GM18868 (cell line): ENCODE data around the gene CCNT2.
"Not testable (repeated sequence)": the region's sequence is repeated elsewhere in the genome, so short reads cannot be mapped to it uniquely, and the experiment has no call there.

Source experiments
- ATAC-seq: cut with Tn5 transposase; IDR thresholded peaks from one replicate; pipeline ENCODE4 v1.9.1; 2021; ENCODE audit warnings: mild to moderate bottlenecking, moderate library complexity; ENCODE audit not compliant: unreplicated experiment

The CCNT2 gene

DNA sequence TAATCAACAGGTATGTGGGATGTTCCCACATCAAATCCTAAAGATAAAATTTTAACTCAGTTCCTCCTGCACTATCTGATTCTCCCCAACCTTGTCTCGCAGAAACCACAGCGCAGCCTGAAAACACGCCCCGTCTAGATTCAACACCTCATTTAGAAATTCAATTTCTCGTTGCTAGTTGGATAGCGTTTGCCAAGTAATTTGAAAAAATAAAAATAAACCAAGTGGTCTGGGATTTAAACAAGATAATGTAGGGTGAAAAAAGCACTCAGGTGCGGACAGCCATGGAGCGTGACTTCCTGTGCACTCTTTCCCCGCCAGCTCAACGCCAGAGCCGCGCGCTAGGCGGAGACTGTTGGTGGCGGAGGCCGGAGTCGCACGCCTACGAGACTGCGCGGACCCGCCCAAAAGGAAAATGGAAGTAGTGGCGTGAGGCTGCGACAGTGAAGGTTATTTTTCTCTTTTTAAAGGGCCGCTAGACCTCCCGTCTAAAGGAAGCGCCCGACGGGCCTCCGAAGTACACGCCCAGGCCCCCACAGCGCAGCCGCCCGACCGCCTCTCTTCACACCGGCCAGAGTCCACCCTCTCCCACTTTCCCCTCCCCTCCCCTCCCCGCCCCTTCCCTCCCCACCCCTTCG, 615 bp upstream of the CCNT2 start:
- peak; percentile 80 for ATAC-seq

DNA sequence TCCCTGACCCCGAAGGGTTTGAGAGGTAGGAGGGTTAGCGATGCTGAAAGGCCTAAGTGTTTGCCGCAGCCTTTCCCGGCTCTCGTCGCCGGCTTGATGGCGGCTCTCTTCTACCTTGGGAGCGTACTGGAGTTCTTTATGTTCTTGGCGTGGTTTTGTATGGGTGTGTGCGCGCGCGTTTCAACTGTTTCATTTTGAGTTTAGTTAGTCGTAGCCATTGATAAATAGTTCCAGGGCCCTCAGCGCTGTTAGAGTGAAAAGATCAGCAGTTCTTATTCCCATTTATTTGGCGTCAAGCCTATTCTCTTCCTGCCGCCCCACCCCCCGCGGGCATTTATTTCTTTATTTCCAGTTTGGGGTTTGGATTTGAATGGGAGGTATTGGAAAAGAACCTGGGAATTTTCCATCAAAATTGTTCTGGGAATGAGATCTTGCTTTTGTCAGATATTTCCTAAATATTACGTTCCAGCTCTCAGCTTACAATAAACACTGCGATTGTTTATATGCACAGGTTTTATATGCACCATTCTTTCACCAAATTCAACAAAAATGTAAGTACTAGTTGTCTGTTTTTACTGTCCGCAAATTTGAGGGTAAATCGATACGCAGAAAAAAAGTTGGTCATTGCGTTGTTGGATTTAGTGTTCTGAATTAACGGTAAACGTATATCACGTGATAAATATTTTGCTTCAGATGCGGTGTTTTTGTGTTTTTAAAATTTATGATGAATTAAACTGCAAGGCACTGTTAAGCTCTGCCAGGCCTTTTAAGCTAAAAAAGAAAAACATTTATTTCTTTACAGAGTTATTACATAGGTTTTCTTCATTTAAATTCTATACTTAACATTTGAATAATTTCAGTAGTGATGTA, 954 bp downstream of the CCNT2 start:
- no peak for ATAC-seq

DNA sequence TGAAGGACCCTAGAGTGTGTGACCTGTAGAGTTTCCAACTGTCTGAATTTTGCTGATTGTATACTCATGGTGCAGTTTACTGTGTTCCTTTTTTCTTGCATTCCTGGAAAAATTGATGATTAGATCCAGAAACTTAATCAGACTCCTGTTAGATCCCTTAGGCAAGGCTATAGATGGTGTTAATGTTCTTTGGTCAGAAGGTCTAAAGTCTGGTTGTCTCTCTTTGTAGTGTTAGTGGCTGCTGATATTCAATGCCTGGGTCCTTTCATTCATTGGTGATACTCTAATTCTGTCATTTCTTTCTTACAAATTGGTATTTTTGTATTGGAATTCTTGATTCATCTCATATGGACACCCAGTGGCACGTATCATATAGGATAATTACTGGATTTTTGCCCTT, 6.3 kb downstream of the CCNT2 start:
- no peak for ATAC-seq

DNA sequence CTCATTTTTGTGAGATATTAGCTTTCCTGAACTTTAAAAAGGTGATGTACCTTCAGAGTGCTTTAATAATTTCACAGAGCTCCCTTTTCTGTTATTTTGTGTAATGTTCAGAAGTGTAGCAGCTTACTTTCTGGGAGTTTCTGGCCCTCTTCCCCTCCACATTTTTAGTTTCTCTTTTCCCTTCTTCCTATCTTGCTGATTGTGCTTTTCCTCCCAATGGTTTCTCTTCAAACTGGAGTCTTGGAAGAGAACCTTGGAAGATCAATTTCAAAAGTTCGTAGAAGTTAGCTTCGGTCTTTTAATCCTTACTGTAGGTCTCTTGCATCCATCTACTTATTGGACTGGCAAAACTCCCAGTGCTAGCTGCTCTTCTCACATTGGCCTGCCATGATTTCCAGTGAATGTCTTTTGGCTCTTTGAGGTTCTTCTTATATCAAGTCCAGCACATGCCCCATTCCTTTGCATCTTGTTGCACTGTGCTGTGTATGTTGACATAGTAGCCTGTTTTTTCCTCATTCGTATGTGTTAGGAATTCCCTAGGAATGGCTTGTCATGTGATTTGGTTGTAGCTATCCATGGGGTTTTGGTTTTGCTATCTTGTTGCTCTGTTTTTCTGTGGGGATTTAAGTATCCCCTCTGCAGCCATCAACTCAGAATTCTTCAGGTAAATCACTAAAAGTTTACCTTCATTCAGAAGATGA, 7.8 kb downstream of the CCNT2 start:
- no peak for ATAC-seq

DNA sequence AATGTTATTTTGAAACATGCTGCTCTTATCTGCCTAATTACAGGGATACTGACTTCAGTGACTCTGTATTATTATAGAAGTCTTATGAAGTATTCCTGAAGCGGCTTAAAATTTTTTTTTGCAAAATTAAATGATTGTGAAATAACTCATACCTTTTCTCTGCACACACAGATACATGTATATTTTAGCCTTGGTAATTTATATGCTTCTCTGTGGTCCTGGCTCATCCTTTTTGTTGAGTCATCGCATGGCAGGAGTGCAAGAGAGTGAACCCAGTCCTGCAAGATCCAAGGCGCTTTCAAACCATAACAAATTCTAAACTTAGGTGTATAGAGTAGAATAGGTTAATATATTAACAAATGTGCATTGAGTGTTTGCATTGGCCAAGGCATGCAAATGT, 8.6 kb downstream of the CCNT2 start:
- ATAC-seq: no peak

DNA sequence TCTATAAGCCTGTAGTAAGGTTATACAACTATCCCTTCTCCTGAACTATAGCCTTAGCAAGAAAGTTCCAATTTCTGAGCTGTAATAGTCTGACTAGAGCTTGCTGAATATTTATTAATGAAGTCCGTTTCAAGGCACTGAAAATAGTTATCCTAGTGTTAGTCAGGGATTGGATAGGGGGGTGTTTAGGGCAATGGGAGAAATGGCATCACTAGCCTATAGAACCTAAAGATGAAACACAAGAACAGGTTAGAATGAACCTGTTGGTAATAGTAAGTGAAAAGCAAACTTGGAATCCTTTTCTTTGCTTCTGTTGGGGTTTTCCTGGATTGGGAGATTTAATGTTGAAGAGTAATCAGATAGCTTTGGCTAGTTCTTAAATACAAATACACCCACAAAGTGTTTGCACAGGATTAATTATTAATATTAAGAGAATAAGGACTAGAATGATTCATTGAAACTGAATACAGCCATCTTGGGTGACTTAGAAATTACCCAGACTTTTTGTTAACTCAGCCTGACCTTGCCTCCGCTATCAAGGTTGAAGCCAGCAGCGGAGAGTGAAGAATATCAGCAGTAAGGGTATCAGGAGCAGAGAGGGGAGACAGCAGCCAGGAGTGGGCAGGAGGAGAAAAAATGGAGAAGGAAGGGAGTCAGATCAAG, 14.4 kb downstream of the CCNT2 start:
- ATAC-seq: no peak

DNA sequence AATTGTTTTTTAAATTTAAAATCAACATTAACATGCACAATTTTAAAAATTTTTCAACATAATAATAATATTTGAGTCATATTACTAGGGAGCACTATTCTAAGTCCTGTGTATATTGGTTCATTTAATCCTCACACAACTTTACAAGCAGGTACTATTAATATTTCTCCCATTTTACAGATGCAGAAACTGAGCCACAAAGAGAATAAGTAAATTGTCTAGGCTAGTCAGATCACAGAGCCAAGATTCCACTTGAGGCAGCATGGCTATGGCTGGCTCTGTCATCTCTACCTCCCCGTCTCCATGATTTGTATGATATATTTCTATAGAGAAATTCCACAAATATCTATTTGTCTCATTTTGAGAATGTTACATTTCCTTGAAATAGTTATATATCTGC, 15.1 kb downstream of the CCNT2 start:
- ATAC-seq: no peak

DNA sequence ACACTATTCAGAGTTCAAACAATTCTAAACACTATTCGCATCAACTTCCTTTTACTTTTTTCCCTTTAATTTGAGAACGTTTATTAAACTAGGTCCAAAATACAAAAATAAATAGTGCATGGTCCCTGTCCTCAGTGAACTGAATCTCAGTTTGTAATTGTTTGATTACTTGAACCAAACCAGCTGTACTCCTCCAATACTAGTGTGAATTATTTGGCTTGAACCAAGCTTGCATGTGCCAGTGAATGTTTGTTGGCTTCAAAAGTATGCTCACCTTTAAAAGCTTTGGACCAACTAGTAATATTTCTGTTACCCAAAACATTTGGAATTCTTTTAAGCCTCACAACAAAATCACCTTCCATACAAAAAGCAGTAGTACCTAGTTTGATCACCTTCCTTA, 15.5 kb downstream of the CCNT2 start:
- ATAC-seq: no peak

DNA sequence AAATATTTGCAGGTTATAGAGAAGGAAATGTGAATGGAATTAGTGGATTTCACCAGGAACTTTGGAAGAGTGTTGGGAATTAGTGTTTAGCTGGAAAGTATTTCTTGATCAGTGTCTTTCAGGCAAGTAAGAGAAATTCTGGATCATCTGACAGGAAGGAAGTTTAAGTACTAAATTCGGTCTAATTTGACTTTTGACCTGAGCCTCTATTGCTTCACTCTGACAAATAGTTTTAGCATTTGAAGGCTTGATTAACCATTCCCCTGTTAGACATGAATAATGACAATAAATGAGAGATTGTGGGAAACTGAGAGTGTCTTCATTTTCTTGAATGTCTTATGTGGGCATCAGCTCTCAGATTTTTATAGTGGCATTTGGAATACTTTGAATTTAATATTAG, 16.0 kb downstream of the CCNT2 start:
- no peak for ATAC-seq

DNA sequence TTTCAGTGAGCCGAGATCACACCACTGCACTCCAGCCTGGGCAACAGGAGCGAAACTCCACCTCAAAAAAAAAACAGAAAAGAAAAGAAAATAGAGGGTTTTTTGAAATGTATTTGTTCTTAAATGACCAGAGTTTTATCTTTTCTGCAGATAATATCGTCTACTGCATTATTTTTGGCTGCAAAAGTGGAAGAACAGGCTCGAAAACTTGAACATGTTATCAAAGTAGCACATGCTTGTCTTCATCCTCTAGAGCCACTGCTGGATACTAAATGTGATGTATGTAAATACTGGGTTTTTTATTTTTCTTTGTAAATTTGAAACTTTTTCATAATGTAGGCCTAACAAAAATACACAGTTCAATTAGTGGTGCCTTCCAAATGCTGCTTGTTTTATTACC, 18.1 kb downstream of the CCNT2 start:
- ATAC-seq: no peak

DNA sequence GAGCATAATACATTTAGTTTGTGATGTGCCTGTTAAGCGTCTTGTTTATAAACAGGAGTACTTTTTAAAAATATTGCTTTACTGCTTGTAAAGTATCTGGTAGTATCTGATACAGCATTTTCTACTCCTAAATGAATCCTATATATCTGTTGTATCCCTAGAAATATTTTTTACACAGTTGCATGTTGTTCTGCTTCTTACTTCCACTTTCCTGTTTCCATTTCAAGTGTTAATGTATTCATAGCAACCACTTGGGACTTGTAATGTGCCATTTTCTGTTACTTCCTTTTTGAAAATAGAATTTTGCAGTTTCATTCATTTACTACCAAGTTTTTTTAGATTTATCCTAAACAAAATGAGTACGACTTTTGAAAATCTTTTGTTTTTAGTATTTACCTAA, 24.9 kb downstream of the CCNT2 start:
- ATAC-seq: peak; percentile 82

DNA sequence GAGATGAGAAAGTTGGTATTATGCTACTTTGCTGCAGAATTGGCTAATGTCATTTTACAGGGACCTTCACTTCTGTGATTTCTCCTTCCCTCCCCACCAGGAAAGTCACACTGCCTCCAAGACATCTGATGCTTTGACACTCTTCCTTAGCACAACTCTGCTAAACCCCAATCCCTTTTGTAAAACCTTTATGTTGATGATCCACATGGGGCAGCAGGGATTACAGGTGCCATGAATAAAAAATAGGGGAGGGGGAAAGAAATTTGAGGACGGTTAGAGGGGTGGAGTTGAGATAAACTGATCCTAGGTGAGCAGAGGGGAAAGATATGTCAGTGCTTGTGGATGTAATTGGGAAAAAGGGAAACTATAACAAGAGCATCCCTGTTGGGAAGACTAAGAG, 26.4 kb downstream of the CCNT2 start:
- ATAC-seq: no peak

DNA sequence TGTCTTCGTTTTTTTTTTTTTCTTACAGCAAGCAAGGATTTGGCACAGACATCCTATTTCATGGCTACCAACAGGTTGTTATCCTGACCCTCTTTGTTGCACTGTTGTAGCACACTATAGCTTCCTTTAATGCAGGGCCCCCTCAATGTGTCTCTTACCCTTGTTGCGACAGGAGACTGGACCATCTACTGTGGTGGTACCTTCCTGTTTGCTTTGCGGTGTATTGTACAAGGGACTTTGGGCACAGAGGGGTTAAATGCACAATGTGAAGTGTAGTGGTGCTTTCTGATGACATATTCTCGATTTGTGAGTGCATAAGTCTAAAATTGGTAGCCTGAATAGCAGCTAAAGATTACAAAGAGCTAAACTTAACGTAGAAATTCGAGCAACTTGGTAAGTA, 27.5 kb downstream of the CCNT2 start:
- ATAC-seq: no peak

DNA sequence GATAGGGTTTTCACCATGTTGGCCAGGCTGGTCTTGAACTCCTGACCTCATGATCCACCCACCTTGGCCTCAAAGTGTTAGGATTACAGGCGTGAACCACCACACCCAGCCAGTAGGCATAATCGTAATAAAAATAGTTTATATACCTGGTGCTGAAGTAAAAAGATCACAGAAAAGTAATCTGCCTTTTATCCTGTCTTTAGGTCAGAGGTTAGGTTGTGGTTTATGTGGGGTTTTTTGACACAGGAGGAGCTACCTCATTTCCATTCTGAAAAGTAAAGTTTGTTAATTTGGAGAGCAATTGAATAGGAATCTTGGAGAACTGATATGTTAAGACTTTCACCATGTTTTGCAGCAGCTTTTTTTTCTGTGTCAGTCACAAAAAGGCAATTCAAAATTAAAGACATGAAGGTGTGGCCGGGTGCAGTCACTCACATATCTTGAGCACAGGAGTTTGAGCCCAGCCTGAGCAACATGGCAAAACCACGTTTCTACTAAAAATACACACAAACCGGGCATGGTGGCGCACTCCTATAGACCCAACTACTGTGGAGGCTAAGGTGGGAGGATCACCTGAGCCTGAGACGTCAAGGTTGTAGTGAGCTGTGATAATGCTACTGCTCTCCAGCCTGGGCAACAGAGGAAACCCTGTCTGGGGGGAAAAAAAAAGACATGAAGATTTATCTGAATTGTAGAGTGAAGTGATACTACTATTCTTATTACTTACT, 31.5 kb downstream of the CCNT2 start:
- ATAC-seq: no peak

DNA sequence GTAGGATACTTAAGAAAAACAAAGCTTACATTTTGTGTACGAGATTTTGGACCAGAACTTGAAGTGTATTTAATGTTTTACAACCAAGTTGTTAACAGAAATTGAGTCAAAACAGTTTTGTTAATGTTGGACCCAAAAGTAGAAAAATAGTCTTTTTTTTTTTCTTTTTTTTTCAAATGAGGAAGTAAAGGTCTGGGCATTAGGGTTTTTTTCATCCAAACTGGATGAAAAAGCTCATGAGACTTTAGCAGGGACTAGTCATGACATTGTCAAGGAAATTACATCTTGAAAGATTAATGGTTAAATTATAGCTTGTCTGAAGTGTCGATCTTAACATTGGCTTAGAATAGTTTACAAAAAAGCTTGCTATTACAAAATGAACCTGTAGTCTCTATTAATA, 32.3 kb downstream of the CCNT2 start:
- ATAC-seq: no peak

DNA sequence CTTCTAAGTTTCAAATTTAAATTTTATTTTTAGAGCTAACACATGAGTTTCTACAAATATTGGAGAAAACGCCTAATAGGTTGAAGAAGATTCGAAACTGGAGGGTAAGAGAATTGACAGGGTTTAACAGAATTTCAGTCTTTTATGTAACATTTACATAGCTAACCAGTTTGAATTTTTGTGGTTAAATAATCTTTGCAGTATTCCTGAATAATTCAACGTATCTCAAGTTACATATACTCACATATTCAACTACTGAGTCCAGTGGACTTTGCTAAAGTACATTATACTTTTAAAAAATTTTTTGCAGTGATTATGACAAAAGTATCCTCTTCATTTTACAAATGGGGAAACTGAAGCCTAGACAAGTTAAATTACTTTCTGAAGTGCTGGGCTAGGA, 34.0 kb downstream of the CCNT2 start:
- ATAC-seq: no peak

DNA sequence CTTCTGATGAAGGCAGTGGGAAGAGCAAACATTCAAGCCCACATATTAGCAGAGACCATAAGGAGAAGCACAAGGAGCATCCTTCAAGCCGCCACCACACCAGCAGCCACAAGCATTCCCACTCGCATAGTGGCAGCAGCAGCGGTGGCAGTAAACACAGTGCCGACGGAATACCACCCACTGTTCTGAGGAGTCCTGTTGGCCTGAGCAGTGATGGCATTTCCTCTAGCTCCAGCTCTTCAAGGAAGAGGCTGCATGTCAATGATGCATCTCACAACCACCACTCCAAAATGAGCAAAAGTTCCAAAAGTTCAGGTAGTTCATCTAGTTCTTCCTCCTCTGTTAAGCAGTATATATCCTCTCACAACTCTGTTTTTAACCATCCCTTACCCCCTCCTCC, 35.4 kb downstream of the CCNT2 start:
- ATAC-seq: no peak

DNA sequence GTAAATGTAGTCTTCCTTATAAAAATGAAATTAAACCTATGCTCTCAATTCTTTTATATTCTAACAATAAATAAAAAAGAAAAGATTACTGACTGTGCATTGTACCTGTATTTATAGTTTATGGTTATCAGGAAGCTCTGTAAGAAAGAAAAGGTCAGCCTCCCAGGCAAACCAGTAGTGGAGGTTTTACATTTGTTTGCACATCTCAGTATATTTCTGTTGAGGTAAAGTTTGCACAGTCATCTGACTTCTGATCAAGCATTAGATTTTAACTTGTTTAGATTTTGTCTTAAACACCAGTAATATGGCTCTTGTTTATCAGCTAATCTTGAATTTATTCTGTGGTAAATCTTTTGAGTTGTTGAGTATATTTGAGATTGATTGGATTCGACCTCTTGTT, 37.1 kb downstream of the CCNT2 start:
- no peak for ATAC-seq

DNA sequence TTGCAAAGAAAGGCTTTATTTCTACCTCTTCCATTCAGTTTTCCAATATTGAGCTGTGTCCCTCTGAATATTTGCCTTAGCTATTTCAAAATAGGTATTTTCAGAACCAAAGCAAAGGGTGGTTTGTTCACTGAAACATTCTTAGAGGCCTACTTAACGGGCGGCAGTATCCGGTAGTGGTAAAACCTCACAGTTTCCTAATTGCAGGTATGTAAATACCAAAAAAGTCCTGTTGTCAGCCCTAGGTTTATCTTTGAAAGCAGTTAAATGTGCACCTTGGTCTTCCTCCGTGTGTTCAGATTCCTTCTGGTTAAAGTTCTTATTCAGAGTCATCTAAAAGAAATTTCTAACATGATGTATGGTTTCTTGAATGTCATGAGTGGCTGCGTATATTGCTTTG, 38.9 kb downstream of the CCNT2 start:
- no peak for ATAC-seq

DNA sequence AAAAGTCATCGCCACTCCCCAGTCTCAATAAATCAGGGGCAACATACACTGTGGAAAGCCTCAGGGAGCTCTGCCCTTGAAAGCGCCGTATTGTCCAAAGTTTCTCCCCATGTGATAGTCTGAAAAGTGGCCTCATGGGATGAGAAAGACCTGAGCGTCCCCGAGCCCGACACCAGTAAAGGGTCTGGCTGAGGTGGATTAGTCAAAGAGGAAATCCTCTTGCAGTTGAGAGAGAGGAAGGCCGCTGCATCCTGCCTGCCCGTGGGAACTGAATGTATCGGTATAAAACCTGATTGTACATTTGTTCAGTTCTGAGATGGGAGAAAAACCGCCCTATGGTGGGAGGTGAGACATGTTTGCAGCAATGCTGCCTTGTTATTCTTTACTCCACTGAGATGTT, 48.5 kb downstream of the CCNT2 start:
- not testable (repeated sequence) for ATAC-seq
